ENCODE measurements around the gene THRB. TPM values are rescaled to one million over a fixed set of nuclear protein-coding genes. Genes with fewer than 3 reads are reported as not detected.
A peak's percentile ranks its signal among the peaks of the same experiment; 100 is the strongest.

The THRB gene
- total and polyA plus RNA-seq, 9 of the 15 experiments (the other 6 are each of a cell fraction or from before 2014, with no cell fraction given): 1.7 to 14.9 (median 6.9) TPM

GRCh38 chr3:24182756-24183155, 311.9 kb downstream of the THRB start (continued):
- no peak for TF ChIP-seq MEF2D (tag; conservative IDR thresholded peaks at IDR 0.05; ENCODE audit: low read depth)
- TF ChIP-seq ZNF408 (CRISPR knock-in tag; IDR thresholded peaks at IDR 0.05; ENCODE audit: low read depth): no peak
- TF ChIP-seq ZNF699 (CRISPR knock-in tag; IDR thresholded peaks at IDR 0.05; ENCODE audit: insufficient replicate concordance): no peak
- TF ChIP-seq TAF7 (tag; IDR thresholded peaks at IDR 0.05): no peak
- TF ChIP-seq ZNF324 (CRISPR knock-in tag; IDR thresholded peaks at IDR 0.05): no peak
- no peak for TF ChIP-seq ZNF395 (CRISPR knock-in tag; IDR thresholded peaks at IDR 0.05)
- no peak for TF ChIP-seq ZNF224 (CRISPR knock-in tag; IDR thresholded peaks at IDR 0.05)

GRCh38 chr3:24181256-24181655, 313.4 kb downstream of the THRB start:
- H2AFZ ChIP-seq (ENCODE audit: low read depth, low read length): no peak overlapping the region
- in situ Hi-C loops (cut with MboI) (no loop called here), intact Hi-C loops (cut with micrococcal nuclease) (no loop called here)
- BruUV-seq (replicated peaks): no TSS peak
- no peak overlapping the region for H3K4me2 ChIP-seq (ENCODE audit: insufficient read depth, low read length)
- peaks cover 4 to 8% of the 10 kb centered on the region in 2 experiments; a peak in 3 of 5 replicates for H3K4me1 ChIP-seq (replicated peaks in 1 of 2; ENCODE audit: control insufficient read depth in 2 of 2, insufficient read depth in 2 of 2, low read length in 2 of 2)
- CTCF ChIA-PET (ENCODE audit: low intra/inter-chr PET ratio): no interaction called here
- no peak for FAIRE-seq
- H3K27me3 ChIP-seq (ENCODE audit: control insufficient read depth in 2 of 2, insufficient read depth in 2 of 2, low read length in 2 of 2): no peaks in the 10 kb centered on the region
- WGBS (ENCODE audit: insufficient coverage, low coverage, missing lambda C conversion rate): 40% methylated on average over 4 of the region's 4 CpGs
- H3K27ac ChIP-seq (ENCODE audit: extremely low read depth, low read depth, low read length): no peak overlapping the region
- DNase-seq (ENCODE audit: extremely low read depth in 1 of 4, low spot score in 3 of 4): no peak
- no peaks in the 10 kb centered on the region for H3K9me3 ChIP-seq (replicated peaks; ENCODE audit: control insufficient read depth, insufficient read depth, low read depth, low read length)
- H3K9me1 ChIP-seq (ENCODE audit: control insufficient read depth, insufficient read depth, low read length): no peaks in the 10 kb centered on the region
- H3K79me2 ChIP-seq (ENCODE audit: control insufficient read depth, insufficient read depth, low read length): no peaks in the 10 kb centered on the region
- no peaks in the 10 kb centered on the region for H3K36me3 ChIP-seq (ENCODE audit: control insufficient read depth, insufficient read depth, low read length)
- POLR2A ChIA-PET: no interaction called here
- no peak for ATAC-seq
- no peak overlapping the region for H3K9ac ChIP-seq (ENCODE audit: insufficient read depth in 1 of 2, low read depth in 2 of 2, low read length in 2 of 2)
- H3K4me3 ChIP-seq: no peak overlapping the region
- H4K20me1 ChIP-seq (replicated peaks; ENCODE audit: control insufficient read depth, insufficient read depth, low read length): no peaks in the 10 kb centered on the region
- no peak for TF ChIP-seq ZNF318 (IDR thresholded peaks at IDR 0.05; ENCODE audit: borderline replicate concordance in 1 of 2, low read depth in 1 of 2)
- no peak for TF ChIP-seq GTF2B (IDR thresholded peaks at IDR 0.05; ENCODE audit: extremely low read depth, insufficient read length)
- 0 out of 2 replicates have a peak, but pooled peaks have one; percentile 41 for TF ChIP-seq ATF7 (IDR thresholded peaks at IDR 0.05)
- TF ChIP-seq ZFX (CRISPR knock-in tag; IDR thresholded peaks at IDR 0.05): no peak

All from K562 (cell line).